Measurements from ENCODE around the gene SGPP1.
"Not testable (repeated sequence)": the region's sequence is repeated elsewhere in the genome, so short reads cannot be mapped to it uniquely, and the experiment has no call there.

Gene SGPP1

DNA sequence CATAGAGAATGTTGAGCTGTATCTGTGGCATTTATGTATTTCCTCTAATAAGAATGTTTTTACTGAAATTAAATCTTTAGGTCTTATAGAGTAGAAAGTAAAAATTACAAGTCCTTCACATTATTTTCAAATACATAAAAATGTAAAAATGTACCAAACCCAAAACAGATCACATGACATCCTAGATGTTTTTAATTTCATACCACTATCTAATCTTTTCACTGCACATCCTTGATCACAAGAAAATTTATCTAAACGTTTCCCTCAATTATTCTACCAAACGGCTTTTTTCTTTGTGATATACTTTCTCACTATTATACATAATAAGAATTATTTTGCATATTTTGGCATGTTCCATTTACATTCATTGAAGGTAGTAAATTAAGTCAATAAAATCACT, 18.3 kb downstream of the SGPP1 start:
- FAIRE-seq: no peak
- TF ChIP-seq POLR2A (IDR thresholded peaks at IDR 0.05; ENCODE audit: low read depth, low read length): no peak
- DNase-seq (ENCODE audit: insufficient read length, low spot score): no peak

DNA sequence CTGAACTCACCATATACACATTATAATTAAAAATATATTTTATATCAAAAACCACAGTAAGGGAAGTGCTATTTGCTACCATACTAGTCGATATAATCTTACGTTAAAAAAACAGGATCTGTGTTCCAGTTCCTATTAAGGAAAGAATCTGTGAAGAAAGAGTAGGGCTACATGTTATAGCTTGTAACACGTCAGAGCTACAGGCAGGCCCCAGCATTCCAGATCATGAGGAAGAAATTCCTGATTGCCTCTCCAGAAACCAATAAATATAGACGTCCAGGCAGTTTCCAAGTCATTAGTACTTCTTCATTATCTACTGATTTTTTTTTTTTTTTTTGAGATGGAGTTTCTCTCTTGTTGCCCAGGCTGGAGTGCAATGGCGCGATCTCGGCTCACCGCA, 20.6 kb downstream of the SGPP1 start:
- FAIRE-seq: no peak

DNA sequence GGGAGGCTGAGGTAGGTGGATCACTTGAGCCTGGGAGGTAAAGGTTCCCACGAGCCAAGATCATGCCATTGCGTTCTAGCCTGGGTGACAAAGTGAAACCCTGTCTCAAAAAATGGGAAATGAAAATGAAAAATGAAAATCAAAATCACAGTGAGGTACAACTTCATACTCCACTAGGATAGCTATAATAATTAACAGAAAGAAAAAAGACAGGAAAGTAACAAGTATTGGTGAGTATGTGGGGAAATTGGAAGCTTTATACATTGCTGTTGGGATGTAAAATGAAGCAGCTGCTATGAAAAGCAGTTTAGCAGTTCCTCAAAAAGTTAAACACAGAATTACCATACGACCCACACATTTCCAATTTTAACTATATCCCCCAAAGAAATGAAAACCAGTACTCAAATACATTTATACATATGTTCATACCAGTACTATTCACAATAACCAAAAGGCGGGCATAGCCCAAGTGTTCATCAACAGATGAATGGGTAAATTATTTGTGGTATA, 22.2 kb downstream of the SGPP1 start:
- no peak for TF ChIP-seq POLR2A (IDR thresholded peaks at IDR 0.05; ENCODE audit: low read depth, low read length)
- peak; percentile 23 for FAIRE-seq
- no peak for DNase-seq (ENCODE audit: insufficient read length, low spot score)

More for the DNA sequence above, 20.6 kb downstream of the SGPP1 start:
- no peak for DNase-seq (ENCODE audit: insufficient read length, low spot score)
- TF ChIP-seq POLR2A (IDR thresholded peaks at IDR 0.05; ENCODE audit: low read depth, low read length): no peak

DNA sequence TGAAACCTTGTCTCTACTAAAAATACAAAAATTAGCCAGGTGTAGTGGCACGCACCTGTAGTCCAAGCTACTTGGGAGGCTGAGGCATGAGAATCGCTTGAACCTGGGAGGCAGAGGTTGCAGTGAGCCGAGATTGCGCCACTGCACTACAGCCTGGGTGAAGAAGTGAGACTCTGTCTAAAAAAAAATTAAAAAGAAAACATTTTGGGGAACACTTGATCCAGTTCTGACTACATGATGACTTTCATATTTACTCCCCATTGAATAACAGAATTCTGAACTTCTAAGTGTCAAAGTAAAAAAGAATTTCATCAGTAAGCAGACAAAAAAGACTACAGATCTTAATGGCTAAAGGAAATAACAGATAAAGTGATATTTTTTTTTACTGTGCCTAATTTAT, 25.3 kb downstream of the SGPP1 start:
- not testable (repeated sequence) for FAIRE-seq; DNase-seq (ENCODE audit: insufficient read length, low spot score)

DNA sequence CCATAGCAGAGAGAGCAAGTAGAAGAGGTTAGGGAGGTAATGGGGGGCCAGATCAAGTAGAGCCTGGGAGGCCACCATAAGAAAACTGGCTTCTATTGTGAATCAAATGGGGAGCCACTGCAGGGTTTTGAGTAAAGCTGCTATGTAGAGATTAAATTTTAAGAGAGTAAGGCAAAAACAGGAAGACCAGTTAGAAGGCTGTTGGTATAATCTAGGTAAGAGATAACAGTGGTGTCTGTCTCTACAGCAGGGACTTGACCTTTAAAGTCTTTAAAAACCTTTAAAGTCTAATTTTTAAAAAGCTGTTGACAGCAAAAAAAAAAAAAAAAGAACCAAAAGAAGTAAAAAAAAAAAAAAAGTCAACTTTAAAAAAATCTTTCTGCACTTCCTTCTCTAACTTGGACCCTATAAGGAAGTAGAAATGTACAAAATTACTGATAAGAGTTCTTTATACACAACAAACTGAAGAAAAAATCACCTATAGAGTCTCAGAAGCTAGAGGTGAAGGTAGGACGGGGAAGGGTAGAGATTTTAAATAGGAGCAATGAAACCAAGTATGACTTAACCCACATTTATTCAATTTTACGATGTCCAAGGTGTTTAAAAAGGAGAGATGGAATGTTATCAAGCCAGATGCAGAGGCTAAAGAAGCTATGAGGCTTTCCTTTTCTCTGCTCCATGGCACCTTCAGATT, 26.1 kb downstream of the SGPP1 start:
- DNase-seq (ENCODE audit: insufficient read length, low spot score) (no peak), FAIRE-seq (no peak)
- no peak for TF ChIP-seq POLR2A (IDR thresholded peaks at IDR 0.05; ENCODE audit: low read depth, low read length)

DNA sequence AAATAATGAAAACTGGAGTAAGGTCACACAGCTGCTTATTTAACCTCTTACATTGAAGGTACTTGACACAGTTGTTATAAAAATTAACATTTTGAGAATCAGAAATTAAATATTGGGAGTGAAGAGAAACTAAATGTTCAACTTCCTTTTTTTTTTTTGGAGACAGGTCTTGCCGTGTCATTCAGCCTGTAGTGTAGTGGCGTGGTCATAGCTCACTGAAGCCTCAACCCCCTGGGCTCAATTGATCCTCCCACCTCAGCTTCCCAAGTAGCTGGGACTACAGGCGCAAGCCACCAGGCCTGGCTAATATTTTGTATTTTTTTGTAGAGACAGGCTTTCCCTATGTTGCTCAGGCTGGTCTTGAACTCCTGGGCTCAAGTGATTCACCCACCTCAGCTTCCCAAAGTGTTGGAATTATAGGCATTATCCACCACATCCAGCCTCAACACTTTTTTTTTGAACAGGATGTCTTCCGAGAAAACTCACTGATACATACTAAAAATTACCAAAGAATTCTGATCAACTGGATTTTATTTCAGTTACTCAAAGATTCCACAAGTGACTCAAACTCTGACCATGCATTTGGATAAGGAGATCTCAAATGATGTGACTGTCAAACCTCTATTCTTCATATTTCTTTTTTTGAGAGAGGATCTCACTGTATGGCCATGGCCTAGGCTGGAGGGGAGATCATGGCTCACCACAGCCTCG, 35.4 kb downstream of the SGPP1 start:
- DNase-seq (ENCODE audit: insufficient read length, low spot score) (no peak), FAIRE-seq (no peak)
- TF ChIP-seq POLR2A (IDR thresholded peaks at IDR 0.05; ENCODE audit: low read depth, low read length): no peak

DNA sequence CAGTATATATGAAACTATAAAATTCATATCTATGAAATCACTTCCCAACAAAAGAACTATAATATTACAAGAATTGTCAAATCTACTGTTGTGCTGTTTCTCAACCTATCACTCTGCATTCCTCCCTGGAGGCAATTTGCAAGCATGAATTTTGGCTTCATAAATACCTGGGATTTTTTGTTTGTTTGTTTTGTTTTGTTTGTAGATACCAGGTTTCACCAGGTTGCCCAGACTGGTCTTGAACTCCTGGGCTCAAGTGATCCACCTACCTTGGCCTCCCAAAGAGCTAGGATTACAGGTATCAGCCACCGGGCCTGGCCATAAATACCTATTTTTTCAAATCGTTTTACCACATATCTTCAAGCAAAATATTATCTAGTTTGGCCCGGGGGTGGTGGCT, 38.7 kb downstream of the SGPP1 start:
- no peak for TF ChIP-seq POLR2A (IDR thresholded peaks at IDR 0.05; ENCODE audit: low read depth, low read length)
- FAIRE-seq: no peak
- no peak for DNase-seq (ENCODE audit: insufficient read length, low spot score)

DNA sequence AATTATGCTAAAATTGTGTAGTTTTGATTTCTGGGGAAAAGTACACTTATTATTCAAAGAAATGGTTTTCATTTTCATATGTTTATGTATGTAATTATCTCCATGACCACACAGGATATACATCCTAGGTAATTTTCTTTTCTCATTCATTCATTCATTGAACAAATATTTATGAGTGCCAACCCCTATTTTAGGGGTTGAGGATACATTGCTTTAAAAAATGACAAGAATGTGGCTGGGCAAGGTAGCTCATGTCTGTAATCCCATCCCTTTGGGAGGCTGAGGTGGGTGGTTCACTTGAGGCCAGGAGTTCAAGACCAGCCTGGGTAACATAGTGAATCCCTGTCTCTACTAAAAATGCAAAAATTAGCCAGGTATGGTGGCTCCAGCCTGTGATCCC, 40.9 kb downstream of the SGPP1 start:
- FAIRE-seq (no peak), DNase-seq (ENCODE audit: insufficient read length, low spot score) (no peak)
- no peak for TF ChIP-seq POLR2A (IDR thresholded peaks at IDR 0.05; ENCODE audit: low read depth, low read length)

DNA sequence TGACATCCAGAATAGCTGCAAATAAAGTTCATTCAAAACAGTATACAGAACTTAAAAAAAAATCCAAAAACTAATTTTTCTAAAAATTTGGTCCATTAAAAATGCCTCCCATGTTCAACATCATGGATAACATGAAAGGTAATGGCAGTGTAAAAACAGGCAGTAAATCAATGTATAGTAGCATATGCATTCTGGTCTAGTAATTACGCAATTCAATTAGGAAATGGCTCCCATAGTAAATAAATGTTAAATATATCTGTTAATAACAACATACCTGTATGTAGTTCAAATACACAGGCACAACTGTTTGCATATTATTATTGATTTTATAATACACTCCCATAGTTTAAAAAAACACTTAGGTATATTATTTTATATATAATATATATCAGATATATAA, 42.5 kb downstream of the SGPP1 start:
- FAIRE-seq: no peak

DNA sequence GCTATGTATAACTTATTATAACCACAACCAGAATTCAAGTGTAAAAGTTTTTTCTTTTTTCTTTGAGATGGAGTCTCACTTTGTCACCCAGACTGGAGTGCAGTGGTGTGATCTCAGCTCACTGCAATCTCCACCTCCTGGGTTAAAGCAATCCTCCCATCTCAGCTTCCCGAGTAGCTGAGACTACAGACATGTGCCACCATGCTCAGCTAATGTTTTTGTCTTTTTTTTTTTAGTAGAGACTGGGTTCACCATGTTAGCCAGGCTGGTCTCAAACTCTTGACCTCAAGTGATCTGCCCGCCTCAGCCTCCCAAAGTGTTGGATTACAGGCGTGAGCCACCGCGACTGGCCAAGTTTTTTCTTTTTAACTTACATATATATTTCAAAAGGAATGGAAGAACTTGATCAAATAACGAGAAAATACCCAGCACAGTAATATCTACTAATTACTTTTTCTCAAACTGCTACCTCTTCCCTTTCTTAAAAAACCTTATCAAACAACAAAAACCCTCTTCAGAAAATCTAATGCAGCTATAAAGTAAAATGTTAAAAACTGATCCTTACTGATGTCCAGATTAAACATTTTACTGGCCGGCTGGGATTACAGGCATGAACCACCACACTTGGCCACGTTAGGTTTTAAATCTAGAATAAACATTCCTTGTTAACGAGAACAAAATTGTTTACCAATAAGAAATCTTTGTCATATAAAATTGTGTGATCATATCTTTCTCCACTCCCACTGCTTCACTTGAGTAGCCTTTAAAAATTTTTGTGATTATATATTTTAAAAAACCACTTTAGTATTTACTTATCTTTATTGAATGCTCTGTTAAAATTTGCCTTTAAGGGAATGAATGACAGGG, 44.9 kb downstream of the SGPP1 start:
- no peak for TF ChIP-seq POLR2A (IDR thresholded peaks at IDR 0.05; ENCODE audit: low read depth, low read length)
- DNase-seq (ENCODE audit: insufficient read length, low spot score): no peak
- no peak for FAIRE-seq

More for the DNA sequence above, 42.5 kb downstream of the SGPP1 start:
- TF ChIP-seq POLR2A (IDR thresholded peaks at IDR 0.05; ENCODE audit: low read depth, low read length): no peak
- no peak for DNase-seq (ENCODE audit: insufficient read length, low spot score)

DNA sequence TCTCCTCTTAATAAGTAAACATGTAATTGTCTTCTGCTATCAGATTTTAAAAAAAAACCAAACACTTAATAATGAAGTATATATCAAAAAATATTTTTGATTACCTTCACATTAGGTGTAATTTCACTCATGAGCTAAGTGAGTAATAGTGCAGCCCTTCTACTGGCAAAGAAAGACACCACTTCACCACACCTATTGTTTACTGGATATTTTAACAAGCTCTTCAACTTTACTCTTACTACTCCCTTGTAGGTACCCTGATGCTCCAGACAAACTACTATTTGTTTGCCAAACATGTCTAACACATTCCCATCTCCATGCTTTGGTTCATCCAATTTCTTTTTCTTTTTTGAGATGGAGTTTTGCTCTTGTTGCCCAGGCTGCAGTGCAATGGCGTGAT, 49.3 kb downstream of the SGPP1 start:
- no peak for TF ChIP-seq POLR2A (IDR thresholded peaks at IDR 0.05; ENCODE audit: low read depth, low read length)
- DNase-seq (ENCODE audit: insufficient read length, low spot score) (no peak), FAIRE-seq (no peak)

DNA sequence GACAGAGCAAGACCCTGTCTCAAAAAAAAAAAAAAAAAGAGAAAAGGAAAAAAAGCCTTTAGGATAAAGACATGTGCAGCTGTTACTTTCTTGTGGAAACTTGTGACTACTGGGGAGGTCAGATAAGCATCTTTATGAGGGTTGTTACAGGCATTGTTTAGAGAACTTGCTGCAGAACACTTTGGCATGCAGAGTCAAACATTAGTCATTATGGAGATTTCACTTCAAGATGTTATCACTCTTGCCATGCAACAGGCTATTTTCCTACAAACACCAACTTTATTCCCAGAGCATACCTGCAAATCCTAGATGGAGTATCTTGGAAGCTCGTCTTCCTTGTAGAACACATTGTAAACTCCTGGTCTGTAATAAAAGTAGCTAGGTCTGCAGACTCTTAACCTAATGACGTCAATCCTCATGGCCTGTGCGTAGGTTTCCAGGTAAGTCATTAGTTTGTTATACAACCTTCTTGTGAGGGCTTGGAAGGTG, 49.9 kb downstream of the SGPP1 start:
- TF ChIP-seq POLR2A (IDR thresholded peaks at IDR 0.05; ENCODE audit: low read depth, low read length): no peak
- peak; percentile 75 for FAIRE-seq
- peak; percentile 14 for DNase-seq (ENCODE audit: insufficient read length, low spot score)

DNA sequence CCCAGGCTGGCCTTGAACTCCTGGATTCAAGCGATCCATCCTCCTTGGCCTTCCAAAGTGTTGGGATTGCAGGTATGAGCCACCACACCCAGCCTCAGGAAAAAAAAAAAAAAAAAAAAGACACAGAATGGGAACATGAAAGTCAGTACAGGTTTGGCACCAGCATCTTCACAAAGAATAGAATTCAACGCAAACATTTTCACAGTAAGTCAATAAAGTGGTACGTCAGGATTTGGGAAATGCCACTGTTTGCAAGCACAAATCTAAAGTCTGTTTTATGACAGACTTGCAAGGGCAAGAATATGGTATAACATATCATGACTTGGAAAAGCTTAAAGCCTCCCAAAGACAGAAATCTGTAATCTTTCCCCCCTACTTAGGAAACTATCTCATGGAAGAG, 51.2 kb downstream of the SGPP1 start:
- DNase-seq (ENCODE audit: insufficient read length, low spot score) (no peak), FAIRE-seq (no peak)
- no peak for TF ChIP-seq POLR2A (IDR thresholded peaks at IDR 0.05; ENCODE audit: low read depth, low read length)

DNA sequence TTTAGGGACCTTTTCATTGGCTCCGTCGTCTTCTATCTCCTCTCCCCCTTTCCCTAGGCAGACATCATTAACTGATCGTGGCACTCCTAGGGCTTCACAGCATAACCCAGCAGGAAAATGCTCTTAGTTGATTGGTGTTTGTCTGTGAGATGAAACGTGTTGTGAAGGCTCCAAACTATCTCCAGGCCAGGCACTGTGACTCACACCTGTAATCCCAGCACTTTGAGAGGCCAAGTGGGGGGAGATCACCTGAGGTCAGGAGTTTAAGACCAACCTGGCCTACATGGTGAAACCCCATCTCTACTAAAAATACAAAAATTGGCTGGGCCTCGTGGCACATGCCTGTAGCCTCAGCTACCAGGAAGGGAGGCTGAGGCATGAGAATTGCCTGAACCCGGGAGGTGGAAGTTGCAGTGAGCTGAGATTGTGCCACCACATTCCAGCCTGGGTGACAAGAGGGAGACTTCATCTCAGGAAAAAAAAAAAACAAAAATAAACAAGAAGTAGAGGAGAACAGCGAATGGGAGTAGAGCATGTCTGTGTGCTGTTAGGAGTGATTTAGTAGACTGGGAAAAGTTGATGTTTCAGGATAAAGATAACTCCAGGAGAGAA, 53.9 kb downstream of the SGPP1 start:
- DNase-seq (ENCODE audit: insufficient read length, low spot score) (no peak), FAIRE-seq (peak; percentile 62)

More for the DNA sequence above, 53.9 kb downstream of the SGPP1 start:
- no peak for TF ChIP-seq POLR2A (IDR thresholded peaks at IDR 0.05; ENCODE audit: low read depth, low read length)

All from H54 (cell line).